ENCODE results near the gene PRKRIP1.
"Not testable (repeated sequence)": the region's sequence is repeated elsewhere in the genome, so short reads cannot be mapped to it uniquely, and the experiment has no call there.

DNA sequence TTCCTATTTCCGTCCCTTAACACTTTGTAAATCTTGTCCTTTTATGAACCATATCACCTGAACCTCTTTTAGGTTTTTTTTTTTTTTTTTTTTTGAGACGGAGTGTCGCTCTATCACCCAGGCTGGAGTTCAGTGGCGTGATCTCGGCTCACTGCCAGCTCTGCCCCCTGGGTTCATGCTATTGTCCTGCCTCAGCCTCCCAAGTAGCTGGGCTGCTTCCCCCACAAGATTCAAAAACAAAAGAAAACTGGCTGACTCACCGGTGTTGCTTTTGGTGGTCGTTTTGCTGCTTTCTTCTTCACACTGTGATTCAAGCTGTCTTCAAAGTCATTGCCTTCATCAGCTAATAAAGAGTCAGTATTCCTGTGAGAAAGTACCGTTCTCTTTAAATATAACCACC is 15.3 kb upstream of the PRKRIP1 start:
- TF ChIP-seq, protein P1, sequence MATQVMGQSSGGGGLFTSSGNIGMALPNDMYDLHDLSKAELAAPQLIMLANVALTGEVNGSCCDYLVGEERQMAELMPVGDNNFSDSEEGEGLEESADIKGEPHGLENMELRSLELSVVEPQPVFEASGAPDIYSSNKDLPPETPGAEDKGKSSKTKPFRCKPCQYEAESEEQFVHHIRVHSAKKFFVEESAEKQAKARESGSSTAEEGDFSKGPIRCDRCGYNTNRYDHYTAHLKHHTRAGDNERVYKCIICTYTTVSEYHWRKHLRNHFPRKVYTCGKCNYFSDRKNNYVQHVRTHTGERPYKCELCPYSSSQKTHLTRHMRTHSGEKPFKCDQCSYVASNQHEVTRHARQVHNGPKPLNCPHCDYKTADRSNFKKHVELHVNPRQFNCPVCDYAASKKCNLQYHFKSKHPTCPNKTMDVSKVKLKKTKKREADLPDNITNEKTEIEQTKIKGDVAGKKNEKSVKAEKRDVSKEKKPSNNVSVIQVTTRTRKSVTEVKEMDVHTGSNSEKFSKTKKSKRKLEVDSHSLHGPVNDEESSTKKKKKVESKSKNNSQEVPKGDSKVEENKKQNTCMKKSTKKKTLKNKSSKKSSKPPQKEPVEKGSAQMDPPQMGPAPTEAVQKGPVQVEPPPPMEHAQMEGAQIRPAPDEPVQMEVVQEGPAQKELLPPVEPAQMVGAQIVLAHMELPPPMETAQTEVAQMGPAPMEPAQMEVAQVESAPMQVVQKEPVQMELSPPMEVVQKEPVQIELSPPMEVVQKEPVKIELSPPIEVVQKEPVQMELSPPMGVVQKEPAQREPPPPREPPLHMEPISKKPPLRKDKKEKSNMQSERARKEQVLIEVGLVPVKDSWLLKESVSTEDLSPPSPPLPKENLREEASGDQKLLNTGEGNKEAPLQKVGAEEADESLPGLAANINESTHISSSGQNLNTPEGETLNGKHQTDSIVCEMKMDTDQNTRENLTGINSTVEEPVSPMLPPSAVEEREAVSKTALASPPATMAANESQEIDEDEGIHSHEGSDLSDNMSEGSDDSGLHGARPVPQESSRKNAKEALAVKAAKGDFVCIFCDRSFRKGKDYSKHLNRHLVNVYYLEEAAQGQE (IDR thresholded peaks at IDR 0.05; ENCODE audit: unreplicated experiment) = not testable (repeated sequence)
- TF ChIP-seq EZH2 (IDR thresholded peaks at IDR 0.05; ENCODE audit: low read depth, unreplicated experiment); POLR2AphosphoS5 (IDR thresholded peaks at IDR 0.05; ENCODE audit: low read depth); STAT1 (IDR thresholded peaks at IDR 0.05; ENCODE audit: unreplicated experiment); JUNB (IDR thresholded peaks at IDR 0.05; ENCODE audit: unreplicated experiment); ZNF331 (CRISPR knock-in tag; IDR thresholded peaks at IDR 0.05; ENCODE audit: low read depth); EZH2phosphoT487 (IDR thresholded peaks at IDR 0.05; ENCODE audit: unreplicated experiment); CREB1 (CRISPR knock-in tag; IDR thresholded peaks at IDR 0.05; ENCODE audit: low read depth): not testable (repeated sequence)
- TF ChIP-seq, protein P2, sequence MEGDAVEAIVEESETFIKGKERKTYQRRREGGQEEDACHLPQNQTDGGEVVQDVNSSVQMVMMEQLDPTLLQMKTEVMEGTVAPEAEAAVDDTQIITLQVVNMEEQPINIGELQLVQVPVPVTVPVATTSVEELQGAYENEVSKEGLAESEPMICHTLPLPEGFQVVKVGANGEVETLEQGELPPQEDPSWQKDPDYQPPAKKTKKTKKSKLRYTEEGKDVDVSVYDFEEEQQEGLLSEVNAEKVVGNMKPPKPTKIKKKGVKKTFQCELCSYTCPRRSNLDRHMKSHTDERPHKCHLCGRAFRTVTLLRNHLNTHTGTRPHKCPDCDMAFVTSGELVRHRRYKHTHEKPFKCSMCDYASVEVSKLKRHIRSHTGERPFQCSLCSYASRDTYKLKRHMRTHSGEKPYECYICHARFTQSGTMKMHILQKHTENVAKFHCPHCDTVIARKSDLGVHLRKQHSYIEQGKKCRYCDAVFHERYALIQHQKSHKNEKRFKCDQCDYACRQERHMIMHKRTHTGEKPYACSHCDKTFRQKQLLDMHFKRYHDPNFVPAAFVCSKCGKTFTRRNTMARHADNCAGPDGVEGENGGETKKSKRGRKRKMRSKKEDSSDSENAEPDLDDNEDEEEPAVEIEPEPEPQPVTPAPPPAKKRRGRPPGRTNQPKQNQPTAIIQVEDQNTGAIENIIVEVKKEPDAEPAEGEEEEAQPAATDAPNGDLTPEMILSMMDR (conservative IDR thresholded peaks at IDR 0.05; ENCODE audit: low read depth in 2 of 2) = not testable (repeated sequence)
- TF ChIP-seq, protein P3, sequence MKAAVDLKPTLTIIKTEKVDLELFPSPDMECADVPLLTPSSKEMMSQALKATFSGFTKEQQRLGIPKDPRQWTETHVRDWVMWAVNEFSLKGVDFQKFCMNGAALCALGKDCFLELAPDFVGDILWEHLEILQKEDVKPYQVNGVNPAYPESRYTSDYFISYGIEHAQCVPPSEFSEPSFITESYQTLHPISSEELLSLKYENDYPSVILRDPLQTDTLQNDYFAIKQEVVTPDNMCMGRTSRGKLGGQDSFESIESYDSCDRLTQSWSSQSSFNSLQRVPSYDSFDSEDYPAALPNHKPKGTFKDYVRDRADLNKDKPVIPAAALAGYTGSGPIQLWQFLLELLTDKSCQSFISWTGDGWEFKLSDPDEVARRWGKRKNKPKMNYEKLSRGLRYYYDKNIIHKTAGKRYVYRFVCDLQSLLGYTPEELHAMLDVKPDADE (IDR thresholded peaks at IDR 0.05) = not testable (repeated sequence)
- TF ChIP-seq, protein P4, sequence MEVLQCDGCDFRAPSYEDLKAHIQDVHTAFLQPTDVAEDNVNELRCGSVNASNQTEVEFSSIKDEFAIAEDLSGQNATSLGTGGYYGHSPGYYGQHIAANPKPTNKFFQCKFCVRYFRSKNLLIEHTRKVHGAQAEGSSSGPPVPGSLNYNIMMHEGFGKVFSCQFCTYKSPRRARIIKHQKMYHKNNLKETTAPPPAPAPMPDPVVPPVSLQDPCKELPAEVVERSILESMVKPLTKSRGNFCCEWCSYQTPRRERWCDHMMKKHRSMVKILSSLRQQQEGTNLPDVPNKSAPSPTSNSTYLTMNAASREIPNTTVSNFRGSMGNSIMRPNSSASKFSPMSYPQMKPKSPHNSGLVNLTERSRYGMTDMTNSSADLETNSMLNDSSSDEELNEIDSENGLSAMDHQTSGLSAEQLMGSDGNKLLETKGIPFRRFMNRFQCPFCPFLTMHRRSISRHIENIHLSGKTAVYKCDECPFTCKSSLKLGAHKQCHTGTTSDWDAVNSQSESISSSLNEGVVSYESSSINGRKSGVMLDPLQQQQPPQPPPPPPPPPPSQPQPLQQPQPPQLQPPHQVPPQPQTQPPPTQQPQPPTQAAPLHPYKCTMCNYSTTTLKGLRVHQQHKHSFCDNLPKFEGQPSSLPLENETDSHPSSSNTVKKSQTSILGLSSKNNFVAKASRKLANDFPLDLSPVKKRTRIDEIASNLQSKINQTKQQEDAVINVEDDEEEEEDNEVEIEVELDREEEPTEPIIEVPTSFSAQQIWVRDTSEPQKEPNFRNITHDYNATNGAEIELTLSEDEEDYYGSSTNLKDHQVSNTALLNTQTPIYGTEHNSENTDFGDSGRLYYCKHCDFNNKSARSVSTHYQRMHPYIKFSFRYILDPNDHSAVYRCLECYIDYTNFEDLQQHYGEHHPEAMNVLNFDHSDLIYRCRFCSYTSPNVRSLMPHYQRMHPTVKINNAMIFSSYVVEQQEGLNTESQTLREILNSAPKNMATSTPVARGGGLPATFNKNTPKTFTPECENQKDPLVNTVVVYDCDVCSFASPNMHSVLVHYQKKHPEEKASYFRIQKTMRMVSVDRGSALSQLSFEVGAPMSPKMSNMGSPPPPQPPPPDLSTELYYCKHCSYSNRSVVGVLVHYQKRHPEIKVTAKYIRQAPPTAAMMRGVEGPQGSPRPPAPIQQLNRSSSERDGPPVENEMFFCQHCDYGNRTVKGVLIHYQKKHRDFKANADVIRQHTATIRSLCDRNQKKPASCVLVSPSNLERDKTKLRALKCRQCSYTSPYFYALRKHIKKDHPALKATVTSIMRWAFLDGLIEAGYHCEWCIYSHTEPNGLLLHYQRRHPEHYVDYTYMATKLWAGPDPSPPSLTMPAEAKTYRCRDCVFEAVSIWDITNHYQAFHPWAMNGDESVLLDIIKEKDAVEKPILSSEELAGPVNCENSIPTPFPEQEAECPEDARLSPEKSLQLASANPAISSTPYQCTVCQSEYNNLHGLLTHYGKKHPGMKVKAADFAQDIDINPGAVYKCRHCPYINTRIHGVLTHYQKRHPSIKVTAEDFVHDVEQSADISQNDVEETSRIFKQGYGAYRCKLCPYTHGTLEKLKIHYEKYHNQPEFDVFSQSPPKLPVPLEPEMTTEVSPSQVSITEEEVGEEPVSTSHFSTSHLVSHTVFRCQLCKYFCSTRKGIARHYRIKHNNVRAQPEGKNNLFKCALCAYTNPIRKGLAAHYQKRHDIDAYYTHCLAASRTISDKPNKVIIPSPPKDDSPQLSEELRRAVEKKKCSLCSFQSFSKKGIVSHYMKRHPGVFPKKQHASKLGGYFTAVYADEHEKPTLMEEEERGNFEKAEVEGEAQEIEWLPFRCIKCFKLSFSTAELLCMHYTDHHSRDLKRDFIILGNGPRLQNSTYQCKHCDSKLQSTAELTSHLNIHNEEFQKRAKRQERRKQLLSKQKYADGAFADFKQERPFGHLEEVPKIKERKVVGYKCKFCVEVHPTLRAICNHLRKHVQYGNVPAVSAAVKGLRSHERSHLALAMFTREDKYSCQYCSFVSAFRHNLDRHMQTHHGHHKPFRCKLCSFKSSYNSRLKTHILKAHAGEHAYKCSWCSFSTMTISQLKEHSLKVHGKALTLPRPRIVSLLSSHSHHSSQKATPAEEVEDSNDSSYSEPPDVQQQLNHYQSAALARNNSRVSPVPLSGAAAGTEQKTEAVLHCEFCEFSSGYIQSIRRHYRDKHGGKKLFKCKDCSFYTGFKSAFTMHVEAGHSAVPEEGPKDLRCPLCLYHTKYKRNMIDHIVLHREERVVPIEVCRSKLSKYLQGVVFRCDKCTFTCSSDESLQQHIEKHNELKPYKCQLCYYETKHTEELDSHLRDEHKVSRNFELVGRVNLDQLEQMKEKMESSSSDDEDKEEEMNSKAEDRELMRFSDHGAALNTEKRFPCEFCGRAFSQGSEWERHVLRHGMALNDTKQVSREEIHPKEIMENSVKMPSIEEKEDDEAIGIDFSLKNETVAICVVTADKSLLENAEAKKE (CRISPR knock-in tag; IDR thresholded peaks at IDR 0.05) = not testable (repeated sequence)

Measured in GM23338 (cell line).